ENCODE results near the gene STRIT1.

The STRIT1 gene

DNA sequence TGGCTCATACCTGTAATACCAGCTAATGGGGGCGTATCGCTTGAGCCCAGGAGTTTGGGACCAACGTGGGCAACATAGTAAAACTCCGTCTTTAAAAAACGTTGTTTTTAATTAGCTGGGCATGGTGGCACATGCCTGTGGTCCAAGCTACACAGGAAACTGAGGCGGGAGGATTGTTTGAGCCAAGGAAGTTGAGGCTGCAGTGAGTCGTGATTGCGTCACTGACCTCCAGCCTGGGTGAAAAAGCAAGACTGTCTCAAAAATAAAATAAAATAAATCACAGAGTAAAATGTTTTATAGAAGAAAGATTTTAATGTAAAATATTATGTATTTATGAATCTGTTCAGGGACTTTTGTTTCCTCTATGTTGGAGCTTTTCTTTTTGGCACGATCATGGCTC is 15.3 kb upstream of the STRIT1 start:
- peak; percentile 78 for DNase-seq (ENCODE audit: low read depth)
- TF ChIP-seq, protein P1, sequence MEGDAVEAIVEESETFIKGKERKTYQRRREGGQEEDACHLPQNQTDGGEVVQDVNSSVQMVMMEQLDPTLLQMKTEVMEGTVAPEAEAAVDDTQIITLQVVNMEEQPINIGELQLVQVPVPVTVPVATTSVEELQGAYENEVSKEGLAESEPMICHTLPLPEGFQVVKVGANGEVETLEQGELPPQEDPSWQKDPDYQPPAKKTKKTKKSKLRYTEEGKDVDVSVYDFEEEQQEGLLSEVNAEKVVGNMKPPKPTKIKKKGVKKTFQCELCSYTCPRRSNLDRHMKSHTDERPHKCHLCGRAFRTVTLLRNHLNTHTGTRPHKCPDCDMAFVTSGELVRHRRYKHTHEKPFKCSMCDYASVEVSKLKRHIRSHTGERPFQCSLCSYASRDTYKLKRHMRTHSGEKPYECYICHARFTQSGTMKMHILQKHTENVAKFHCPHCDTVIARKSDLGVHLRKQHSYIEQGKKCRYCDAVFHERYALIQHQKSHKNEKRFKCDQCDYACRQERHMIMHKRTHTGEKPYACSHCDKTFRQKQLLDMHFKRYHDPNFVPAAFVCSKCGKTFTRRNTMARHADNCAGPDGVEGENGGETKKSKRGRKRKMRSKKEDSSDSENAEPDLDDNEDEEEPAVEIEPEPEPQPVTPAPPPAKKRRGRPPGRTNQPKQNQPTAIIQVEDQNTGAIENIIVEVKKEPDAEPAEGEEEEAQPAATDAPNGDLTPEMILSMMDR (conservative IDR thresholded peaks at IDR 0.05; ENCODE audit: control insufficient read depth, insufficient read depth, low read depth, low read length) = no peak
- no peak overlapping the region for H3K4me3 ChIP-seq (ENCODE audit: control insufficient read depth, low read depth, low read length)

DNA sequence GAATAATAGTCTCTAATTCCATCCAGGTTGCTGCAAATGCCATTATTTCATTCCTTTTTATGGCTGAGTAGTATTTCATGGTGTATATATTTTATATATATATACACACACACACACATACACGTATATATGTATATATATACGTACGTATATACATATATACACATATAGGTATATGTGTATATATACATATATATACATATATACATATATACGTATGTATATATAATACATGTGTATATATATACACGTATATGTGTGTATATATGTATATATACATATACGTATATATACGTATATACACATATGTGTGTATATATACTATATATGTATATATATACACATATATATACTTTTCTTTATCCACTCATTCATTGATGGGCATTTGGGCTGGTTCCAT is 13.7 kb upstream of the STRIT1 start:
- DNase-seq (ENCODE audit: low read depth) = no peak
- TF ChIP-seq, protein P1 (conservative IDR thresholded peaks at IDR 0.05; ENCODE audit: control insufficient read depth, insufficient read depth, low read depth, low read length) = no peak
- H3K4me3 ChIP-seq (ENCODE audit: control insufficient read depth, low read depth, low read length) = no peak overlapping the region

DNA sequence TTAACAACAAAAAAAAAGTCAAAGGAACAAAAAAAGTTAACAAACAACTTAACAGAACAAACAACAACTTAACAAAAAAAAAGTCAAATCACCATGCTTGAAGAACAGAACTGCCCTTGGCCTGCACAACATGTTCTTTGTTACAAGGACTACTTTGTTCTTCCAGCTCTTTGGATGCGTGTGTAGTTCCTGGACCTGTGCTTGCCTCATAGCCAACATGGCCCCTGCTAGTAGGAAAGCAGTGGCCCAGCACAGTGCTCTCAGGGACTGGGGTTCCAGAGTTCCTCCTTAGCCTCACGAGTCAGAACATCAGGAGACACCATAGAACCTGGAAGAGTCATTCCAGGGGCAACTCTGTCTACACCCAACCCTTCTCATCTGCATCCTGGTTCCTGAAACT is 10.9 kb upstream of the STRIT1 start:
- H3K4me3 ChIP-seq (ENCODE audit: control insufficient read depth, low read depth, low read length) = no peak overlapping the region
- DNase-seq (ENCODE audit: low read depth) = no peak
- TF ChIP-seq, protein P1 (conservative IDR thresholded peaks at IDR 0.05; ENCODE audit: control insufficient read depth, insufficient read depth, low read depth, low read length) = no peak

DNA sequence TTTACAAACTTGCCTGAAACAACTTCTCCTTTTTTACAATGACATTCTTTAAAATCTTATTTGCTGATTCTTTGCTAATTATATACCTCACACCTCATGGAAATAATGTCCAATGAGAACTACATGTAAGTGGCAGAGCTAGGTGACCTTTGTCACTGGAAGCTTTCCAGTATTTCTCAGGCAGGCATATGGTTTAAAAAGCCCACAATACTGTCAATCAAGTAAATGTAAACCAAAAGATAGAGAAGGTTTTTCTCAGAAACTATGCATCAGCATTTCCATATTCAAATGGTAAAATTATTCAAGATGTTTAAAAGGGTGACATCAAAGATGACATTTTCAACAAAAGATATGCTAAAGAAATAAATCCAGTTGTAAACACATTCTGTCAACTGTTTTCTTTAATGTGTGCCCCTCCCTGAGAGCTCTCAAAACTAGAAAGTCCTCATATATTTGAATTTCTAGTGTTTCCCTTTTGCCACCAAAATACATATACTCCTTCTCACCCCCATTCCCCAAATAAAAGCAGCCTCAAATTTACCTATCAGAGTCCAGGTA is 10.1 kb upstream of the STRIT1 start:
- TF ChIP-seq, protein P1 (conservative IDR thresholded peaks at IDR 0.05; ENCODE audit: control insufficient read depth, insufficient read depth, low read depth, low read length) = no peak
- no peak for DNase-seq (ENCODE audit: low read depth)
- H3K4me3 ChIP-seq (ENCODE audit: control insufficient read depth, low read depth, low read length) = no peak overlapping the region

DNA sequence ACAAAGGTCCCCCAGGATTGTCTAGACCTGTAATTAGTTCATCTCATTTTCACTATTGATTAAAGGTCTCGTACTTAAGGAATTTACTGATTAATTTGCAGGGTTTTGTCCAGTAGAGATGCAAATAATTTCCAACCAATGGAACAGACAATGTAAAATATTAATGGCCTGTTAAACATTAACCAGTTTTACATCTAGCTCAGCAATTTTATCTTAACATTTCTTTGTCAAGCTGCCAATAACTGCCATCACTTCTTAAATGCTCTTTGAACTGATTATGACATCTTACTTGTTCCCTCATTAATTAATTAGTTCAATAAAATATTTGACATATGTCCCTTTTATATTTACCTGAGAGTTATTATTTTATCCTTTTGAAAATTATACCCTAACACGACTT is 9.4 kb upstream of the STRIT1 start:
- no peak overlapping the region for H3K4me3 ChIP-seq (ENCODE audit: control insufficient read depth, low read depth, low read length)
- TF ChIP-seq, protein P1 (conservative IDR thresholded peaks at IDR 0.05; ENCODE audit: control insufficient read depth, insufficient read depth, low read depth, low read length) = no peak
- no peak for DNase-seq (ENCODE audit: low read depth)

DNA sequence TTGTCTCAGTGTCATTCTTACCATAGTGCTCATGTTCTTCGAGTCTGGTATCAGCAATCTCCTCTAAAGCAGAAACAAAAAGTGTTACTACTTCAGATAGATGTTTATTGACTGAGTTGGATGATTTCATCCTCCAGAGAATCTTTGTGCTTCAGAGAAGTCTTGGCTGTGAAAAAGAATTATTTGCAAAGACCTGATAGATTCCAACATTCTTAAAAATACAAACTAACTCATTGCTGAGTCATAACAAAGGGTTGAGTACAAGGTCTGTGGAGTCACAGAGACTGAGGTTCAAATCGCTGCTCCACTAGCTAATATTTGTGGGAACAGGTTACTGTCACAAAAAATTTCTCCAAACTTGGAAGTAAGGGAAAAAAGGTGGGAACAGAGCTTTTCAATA is 9.0 kb upstream of the STRIT1 start:
- TF ChIP-seq, protein P1 (conservative IDR thresholded peaks at IDR 0.05; ENCODE audit: control insufficient read depth, insufficient read depth, low read depth, low read length) = no peak
- peak; percentile 84 for DNase-seq (ENCODE audit: low read depth)

DNA sequence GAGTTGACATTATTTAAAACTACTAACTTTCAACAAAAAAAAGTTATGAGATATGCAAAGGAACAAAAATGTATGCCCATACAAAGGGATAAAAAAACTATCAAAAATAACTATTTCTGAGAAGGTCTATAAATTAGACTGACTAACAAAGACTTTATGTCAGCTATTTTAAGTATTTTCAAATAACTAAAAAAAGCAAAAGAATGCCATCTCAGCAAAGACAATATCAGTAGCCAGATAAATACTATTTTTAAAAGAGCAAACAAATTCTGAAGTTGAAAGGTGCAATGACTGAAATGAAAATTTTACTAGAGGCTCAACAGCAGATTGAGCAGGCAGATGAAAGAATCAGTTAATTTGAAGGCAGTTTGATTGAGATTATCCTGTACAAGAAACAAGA is 3.6 kb upstream of the STRIT1 start:
- TF ChIP-seq, protein P1 (conservative IDR thresholded peaks at IDR 0.05; ENCODE audit: control insufficient read depth, insufficient read depth, low read depth, low read length) = no peak
- DNase-seq (ENCODE audit: low read depth) = no peak
- no peak overlapping the region for H3K4me3 ChIP-seq (ENCODE audit: control insufficient read depth, low read depth, low read length)

More for the DNA sequence above, 9.0 kb upstream of the STRIT1 start:
- H3K4me3 ChIP-seq (ENCODE audit: control insufficient read depth, low read depth, low read length) = no peak overlapping the region

Measured in fibroblast of mammary gland (primary cell).